Fibroblast of skin of back (primary cell): Measurements from ENCODE around the gene TENT4B. TPM values are rescaled to one million over a fixed set of nuclear protein-coding genes. Genes with fewer than 3 reads are reported as not detected.
"Not testable (repeated sequence)": the region's sequence is repeated elsewhere in the genome, so short reads cannot be mapped to it uniquely, and the experiment has no call there.

Experiments used
- DNase-seq: peaks from one replicate; pipeline ENCODE4 v3.0.0-alpha.2; 2013
- polyA plus RNA-seq, 2 experiments: library from polyadenylated mRNA; unstranded; fragments of 120-200 nt; gene quantifications; one replicate each; pipeline ENCODE4 v1.2.1, GENCODE V29; 2013; ENCODE audit not compliant: insufficient read length in 2 of 2

The TENT4B gene
- polyA plus RNA-seq (2013, experiment 1 of 2; ENCODE audit: insufficient read length) = 10.1 TPM
- polyA plus RNA-seq (2013, experiment 2 of 2; ENCODE audit: insufficient read length) = 8.0 TPM

DNA sequence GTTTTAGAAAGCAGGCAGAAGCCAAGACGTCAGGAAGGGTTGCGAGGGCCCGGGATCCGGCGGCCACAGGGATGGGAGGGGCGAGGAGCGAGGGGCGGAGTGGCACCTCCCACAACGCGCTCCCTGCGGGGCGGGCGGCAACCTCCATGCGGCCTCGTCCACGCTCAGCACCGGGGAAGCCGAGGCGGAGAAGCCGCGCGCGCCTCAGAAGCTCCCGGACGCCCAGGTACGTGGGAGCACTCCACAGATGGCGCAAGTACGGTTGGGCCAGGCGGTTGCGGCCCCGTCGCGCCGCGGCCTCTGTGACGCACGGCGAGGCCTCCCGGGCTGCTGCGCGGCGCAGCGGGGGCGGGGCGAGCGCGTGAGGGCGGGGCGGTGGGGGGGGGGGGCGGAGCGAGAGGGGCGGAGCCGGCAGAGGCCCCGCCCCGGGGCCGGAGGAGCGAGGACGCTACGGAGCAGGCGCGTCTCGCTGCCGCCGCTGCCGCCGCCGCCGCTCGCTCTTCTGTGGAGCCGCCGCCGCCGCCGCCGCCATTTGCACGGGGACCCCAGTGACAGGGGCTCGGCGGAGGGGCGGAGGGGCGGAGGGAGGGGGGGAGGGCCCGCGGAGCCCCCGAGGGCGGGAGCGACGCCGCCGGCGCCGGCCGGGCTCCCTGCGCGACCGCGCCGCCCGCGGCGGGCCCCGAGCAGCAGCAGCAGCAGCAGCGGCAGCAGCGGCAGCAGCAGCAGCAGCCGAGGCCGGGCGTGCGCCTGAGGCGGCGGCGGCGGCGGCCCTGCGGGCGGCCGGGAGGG, at the start of gene TENT4B:
TSS of gene TENT4B (plus strand) at position 500 of the 789 bp plus-strand sequence. CDS start 316 bp downstream, outside the sequence.
- DNase-seq = peak; percentile 81

DNA sequence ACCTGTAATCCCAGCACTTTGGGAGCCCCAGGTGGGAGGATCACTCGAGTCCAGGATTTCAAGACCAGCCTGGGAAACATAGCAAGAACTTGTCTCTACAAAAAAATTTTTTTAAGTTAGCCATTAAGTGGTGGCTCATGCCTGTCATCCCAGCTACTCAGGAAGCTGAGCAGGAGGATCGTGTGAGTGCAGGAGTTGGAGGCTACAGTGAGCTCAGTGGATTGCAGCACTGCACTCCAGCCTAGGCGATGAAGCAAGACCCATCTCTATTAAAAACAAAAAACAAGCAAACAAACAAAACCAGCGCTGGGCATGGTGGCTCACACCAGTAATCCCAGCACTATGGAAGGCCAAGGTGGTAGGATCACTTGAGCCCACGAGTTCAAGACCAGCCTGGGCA, 49.3 kb upstream of the TENT4B start:
- no peak for DNase-seq

DNA sequence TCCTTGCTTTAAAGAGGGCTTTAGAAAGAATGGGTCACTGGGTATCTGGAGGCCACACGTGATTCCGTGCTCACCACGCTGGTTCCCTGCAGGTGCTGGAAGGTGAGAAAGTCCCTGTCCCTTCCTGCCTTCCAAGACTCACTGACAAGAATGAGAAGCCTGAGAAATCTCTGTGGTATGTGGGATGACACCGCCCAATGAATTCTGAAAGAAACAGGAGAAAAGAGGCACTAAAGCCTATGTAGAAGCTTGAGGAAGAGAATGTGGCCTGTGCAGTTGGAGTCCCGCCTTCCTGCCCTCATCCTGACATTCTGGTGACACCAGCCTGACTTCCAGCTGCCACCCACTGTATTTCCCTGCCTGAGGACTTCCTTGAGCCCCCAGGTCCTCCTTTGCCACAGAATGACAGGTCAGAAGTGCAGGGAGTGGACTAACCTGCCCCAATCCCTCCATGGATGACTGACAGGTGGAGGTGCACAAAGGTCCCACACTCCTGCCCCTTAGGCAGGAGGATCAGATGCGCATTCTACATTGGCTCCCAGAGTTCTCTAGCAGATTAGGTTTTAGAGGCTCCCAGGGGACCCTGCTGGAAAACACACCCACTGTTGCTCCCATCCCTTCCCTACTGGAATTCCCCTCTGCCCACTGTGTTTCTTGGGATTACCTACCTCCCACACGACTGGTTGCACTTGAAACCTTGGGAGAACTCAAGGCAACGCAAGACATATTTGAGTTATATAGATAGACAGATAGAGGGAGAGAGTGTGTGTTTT, 38.6 kb upstream of the TENT4B start:
- DNase-seq = peak; percentile 24

DNA sequence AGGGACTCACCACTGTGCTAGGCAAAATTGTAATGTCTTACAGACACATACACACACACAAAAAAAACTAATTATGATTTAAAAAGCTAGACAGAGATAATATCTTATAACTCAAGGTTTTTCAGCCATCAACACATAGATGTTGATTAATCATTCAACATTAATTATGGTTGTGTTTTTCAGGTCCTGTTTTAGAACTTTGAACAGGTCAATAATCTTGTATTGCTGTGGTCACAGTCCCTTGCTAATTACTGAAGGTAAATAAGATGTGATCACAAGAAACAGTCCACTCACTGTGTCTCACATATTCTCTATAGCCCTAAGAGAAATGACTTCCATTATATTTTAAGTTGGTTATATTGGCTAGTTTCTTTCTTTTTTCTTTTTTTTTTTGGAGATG, 32.4 kb upstream of the TENT4B start:
- DNase-seq = no peak

DNA sequence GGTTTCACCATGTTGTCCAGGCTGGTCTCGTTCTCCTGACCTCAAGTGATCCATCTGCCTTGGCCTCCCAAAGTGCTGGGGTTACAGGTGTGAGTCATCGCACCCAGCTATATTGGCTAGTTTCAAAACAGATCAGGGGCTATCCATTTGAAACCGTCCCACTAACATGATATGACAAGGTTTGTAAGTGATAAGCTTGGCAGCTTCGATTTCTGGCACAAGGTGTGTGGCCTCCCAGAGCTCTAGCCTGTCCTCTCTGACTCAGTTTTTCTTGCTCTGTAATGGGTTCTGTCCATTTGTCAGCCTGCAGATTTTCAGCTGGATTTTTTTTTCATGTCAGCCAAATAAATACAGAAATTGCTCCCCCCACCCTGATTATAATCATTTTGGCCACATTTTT, 31.8 kb upstream of the TENT4B start:
- DNase-seq = no peak

DNA sequence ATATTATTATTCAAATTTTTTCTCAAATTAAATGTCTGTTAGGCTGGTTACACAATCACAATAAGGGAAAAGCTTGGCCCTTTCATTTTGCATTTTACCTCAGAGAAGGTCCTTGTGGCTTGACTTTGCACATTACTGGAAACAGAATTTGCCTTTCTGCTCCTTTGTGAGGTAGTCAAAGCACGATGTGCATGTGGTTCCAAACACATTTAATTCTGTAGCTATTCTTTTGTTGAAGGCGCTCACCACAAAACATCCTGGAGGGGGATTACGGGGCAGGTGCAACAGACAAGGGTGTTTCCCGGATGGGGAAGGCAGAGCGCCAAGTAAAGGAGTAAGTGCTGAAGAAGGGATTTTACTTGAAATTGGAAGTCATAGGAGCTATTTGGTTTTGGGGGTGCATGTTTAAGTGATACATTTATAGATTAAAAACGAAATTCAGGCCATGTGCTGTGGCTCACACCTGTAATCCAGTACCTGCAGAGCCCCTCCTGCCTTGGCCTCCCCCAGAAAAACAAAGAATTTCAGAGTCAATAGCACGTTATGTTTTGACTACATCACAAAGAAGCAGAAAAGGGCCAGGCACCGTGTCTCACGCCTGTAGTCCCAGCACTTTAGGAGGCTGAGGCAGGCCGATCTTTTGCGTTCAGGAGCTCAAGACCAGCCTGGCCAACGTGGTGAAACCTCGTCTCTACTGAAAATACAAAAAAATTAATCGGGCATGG, 31.2 kb upstream of the TENT4B start:
- no peak for DNase-seq

DNA sequence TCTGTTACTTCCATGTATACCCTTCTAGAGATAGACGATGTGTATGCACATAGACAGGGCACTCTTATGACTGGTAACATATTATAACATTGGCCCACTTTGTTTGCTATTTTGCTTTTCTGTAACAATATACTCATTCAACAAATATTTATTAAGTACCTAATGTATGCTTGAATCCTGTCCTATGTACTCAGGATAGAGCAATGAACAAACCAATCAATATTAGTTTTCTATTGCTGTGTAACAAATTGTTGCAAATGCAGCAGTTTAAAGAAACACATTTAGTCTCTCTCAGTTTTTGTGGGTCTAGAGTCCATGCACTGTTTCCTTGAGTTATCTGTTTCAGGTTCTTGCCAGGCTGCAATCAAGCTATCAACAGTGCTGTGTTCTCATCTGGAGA, 29.7 kb upstream of the TENT4B start:
- no peak for DNase-seq

DNA sequence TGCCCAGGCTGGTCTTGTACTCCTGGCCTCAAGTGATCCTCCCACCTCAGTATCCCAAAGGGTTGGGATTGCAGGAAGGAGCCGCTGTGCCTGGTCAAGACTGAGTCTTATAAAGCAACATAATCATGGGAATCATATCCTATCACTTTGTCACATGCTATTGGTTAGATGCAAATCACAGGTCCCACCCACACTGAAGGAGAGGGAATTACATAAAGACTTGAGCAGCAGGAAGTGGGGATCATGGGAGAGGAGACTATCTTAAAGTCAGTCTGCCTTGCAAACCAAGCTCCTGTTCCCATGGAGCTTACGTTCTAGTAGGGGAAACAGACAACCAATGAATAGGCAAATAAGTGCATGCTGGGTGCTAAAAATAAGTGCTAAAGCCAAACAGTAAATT, 28.3 kb upstream of the TENT4B start:
- DNase-seq = no peak

DNA sequence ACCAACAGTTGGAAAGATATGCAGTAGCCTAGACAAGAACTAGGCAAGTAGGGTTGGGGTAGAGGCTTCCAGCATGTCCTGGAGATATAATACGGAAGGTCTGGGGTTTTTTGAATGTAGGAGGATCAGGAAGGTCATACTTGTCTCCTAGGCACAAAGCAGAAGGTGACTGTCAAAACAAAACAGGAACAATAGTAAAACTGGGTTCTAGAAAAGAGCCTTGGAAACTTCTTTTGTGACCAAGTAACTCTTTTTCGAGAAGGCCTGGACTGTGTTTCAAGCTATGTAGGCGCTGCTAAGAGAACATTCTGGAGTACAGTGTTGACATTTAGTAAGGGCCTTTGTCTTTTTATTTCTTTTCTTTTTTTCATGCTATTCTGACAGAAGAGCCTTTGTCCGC, 26.9 kb upstream of the TENT4B start:
- DNase-seq = no peak

DNA sequence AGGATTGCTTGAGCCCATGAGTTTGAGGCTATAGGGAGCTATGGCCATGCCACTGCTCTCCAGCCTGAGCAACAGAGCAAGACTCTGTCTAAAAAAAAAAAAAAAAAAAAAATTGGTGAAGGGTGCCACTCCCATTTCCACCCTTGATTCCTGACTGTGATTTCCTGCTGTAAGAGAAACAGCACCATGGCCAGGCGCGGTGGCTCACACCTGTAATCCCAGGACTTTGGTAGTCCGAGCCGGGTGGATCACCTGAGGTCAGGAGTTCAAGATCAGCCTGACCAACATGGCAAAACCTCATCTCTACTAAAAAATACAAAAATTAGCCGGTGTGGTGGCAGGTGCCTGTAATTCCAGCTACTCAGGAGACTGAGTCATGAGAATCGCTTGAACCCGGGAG, 20.5 kb upstream of the TENT4B start:
- DNase-seq = not testable (repeated sequence)

DNA sequence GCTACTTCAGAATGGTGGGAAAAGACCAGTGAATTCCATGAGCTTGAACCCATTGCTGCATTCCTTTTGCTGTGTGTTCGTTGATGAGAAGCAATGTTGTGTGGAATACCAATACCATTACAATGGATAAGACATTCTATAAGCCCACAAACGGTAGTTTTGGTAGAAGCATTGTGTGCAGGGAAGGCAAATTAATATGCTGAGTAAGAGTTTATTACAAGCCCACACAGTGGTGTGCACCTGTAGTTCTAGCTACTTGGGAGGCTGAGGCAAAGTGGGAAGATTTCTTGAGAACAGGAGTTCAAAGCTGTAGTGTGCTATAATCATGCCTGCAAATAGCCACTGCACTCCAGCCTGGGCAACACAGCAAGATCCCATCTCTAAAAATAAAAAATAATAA, 19.9 kb upstream of the TENT4B start:
- no peak for DNase-seq

DNA sequence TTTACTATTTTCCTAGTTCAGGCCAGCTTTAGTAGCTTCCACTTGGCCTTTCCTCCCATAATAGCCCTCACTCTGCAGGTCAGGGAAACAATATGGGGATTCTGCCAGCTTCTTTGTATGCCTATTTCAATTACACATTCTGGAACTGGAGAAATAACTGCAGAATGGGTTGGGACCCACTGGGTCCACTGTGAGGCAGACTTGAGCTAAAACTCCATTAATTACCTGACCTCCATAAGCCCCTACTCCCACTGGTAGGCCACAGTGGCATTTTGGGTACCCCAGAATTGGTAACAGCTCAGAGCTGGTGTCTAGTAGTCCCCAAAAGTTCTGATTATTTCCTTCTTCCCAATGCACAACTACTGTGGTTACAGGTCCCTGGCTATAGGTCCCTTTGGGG, 16.7 kb upstream of the TENT4B start:
- DNase-seq = no peak

DNA sequence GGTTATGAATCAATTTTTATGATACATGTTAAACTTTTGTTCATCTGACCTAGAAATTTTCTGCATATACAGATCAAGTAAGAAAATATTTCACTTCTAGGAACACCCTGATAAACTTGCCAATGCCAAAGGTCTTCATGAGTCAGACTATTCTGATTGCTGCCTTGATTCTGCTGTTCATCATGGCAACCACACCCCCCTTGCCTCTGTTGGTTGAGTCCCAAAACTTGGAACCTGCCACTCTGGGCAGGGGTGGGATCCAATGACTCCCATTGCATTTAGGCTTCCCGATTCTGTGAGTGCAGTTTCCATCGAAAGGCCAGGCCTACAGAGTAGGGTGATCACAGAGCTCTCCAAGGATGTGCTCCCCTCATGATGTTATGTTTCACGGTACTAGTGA, 15.8 kb upstream of the TENT4B start:
- no peak for DNase-seq

DNA sequence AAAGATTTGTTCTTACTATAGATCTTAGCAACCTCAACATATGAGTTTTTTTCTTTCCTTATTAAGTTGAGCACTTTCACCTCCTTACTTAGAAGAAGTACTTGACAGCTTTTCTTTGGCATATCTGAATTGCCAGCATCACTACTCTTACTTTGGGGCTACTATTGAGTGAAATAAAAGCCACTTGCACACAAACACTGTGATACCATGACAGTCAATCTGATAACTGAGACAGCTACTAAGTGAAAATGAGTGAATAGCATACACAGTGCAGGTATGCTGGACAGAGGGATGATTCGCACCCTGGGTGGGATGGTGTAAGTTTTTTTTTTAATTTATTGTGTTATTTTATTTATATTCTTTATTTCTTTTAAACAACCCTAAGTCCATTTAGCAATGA, 13.5 kb upstream of the TENT4B start:
- DNase-seq = no peak

DNA sequence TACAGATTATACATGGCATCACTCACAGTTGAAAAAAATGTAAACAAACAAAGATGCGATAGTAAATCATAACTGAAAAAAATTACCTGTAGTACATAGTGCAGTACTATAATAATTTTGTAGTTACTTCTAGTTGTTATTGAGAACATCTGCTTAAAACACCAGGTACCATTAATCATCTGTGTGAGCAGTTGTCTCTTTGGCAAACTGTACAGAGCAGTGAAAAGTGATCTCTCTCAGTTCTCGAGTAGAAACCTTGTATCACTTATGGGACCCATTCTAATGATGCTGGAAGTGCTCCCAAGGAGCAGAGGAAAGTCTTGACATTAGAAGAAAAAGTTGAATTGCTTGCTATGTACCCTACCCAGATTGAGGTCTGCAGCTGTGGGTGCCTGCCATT, 8.9 kb upstream of the TENT4B start:
- no peak for DNase-seq

DNA sequence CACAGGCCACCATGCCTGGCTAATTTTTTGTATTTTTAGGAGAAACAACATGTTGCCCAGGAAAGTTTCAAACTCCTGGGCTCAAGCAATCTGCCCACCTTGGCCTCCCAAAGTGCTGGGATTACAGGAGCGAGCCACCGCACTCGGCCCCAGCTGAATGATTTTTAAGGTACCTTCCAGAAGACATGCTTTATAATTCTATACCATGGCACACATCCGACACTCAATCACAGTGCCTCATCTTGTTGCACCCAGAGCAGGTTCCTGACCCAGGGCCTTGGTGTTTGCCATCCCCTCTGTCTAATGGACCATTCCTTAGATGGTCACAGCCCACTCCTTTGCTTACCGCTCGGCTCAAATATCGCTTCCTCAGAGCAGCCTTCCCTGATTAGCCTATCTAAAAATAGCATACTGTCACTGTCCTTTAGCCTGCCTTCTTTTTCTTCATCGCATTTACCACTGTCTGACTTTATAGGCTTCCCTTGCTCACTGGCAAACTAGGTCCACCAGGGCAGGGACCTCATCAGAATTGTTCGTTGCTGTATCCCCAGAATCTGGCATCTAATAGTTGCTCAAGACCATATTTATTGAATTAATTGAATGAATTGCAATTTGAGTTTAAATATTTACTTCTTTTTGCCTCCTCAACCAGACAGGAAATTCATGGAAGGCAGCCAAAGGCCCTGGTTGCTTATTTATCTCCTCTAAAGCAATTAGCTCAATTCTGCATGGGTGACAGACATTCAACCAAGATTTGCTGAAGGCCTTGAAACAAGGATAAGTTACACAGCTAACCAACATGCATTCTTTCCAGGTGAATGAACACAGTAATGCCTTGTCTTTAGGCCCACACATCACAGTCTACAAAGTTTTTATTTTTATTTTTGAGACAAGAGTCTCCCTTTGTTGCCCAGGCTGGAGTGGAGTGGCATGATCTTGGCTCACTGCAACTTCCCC, 6.3 kb upstream of the TENT4B start:
- DNase-seq = no peak

DNA sequence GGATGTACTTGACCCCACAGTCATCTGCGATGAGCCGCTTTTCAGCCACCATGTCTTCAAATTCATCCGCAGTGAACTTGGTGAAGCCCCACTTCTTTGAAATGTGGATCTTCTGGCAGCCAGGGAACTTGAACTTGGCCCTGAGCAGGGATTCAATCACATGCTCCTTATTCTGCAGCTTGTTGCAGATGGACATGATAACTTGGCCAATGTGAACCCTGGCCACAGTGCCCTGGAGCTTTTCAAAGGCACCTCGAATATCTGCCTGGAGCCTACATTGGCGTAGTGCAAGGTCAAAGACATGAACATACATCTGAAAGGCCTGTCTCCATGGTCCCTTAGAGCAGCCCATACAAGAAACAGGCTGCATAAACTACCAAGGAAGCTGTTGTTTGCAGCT, 1.8 kb upstream of the TENT4B start:
- no peak for DNase-seq

DNA sequence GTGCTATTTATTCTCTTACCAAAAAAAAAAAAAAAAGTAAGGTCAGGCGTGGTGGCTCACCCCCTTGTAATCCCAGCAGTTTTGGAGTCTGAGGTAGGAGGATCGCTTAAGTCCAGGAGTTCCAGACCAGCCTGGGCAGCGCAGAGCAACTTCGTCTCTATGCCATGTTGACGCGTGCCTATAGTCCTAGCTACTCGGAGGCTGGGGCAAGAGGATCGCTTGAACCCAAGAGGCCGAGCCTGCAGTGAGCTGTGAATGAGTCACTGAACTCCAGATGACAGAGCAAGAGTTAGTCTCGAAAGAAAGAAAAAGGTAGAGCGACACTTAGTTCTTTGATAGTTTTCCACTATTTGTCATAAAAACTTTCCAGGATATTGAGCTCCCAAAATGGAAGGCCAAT, 1.4 kb upstream of the TENT4B start:
- no peak for DNase-seq

DNA sequence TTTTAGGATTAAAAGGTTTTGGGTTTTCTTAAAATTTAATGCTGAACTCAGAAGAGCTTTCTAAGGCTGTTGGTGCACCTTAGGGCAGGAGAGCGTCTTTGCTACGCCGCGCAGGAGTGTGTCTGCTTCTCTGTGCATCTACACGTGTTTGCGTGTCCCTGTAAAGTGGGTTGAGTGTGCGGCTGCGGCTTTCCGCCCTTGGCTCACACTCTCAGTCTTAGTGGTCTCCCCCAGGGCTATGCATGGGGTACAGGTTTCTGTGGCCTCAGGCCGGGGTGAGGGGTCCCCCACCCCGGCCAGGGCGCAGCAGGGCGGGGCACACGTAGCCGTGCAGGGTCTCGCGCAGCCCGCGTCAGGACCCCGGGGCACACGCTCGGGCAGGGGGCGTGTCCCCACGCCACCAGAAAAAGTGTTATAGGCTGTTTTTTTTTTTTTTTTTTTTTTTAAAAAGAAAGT, 727 bp upstream of the TENT4B start:
- peak; percentile 25 for DNase-seq

DNA sequence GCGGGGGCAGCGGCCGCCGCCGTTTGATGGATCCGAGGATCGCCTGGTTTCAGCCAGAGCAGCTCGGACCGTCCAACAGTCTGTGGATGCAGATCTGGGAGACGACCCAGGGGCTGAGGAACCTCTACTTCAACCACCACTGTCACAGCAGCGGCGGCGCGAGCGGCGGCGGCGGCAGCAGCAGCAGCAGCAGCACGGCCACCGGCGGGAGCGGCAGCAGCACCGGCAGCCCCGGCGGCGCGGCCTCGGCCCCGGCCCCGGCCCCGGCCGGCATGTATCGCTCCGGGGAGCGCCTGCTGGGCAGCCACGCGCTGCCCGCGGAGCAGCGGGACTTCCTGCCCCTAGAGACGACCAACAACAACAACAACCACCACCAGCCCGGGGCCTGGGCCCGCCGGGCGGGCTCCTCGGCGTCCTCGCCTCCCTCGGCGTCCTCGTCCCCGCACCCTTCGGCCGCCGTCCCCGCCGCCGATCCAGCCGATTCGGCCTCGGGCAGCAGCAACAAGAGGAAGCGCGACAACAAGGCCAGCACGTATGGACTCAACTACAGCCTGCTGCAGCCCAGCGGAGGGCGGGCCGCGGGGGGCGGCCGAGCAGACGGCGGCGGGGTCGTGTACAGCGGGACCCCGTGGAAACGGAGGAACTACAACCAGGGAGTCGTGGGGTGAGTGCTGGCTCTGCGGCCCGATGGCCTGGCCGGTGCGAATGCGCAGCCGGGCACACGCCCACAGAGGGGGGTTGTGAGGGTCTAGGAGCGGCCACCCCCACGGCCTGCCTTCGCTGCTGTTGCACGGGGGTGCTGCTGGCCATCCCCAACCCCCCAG, 702 bp downstream of the TENT4B start:
- peak; percentile 24 for DNase-seq

DNA sequence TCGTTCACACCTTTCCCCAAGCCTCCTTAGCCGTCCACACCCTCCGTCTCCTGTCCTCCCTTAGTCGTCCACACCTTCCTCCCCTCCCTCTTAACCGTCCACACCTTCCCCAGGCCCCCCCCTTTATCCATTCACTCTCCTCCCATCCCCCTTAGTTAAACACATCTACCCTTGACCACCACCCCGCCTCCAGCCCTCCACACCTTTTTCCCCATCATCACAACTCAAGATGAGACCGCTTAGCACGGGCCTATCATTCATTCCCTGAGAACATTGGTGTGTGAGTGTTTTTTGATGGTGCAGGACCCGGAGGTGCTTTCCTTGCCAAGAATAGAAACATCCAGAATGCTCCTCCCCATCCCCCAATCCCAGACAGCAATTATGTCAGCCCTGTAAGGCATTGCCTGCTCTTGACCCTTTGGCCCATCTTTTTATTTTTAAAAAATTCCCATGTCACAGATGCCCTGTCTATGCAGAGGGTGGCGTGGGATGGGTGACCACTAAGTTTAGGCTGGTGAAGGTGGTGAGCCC, 1.4 kb downstream of the TENT4B start:
- peak; percentile 9 for DNase-seq
